KBM-7 (cell line): Measurements from ENCODE around the gene SERPINA10.

Experiments
- DNase-seq: peaks from one replicate; pipeline ENCODE4 v3.0.0-alpha.2; 2015
- in situ Hi-C: fragments of 300-500 bp; cut with MboI; formaldehyde crosslinking; loops from 2 replicates; pipeline ENCODE4 v1.14.3; 2020; ENCODE audit warnings: low sequenced_read_pairs, low pct_unique_long_range_greater_than_20kb, mixed read lengths

SERPINA10 gene

GRCh38 chr14:94292872-94293577, at the start of gene SERPINA10:
TSS of gene SERPINA10 (minus strand) at chr14:94293268. CDS start at chr14:94290593, 2,675 bp downstream.
- in situ Hi-C loops: no loop called here
- DNase-seq: no peak

GRCh38 chr14:94342334-94342934, 49.4 kb upstream of the SERPINA10 start:
- no peak for DNase-seq
- in situ Hi-C loops: no loop called here

- in situ Hi-C loops: no loop called here
- no peak for DNase-seq
These were observed 48.7 kb upstream of the SERPINA10 start for GRCh38 chr14:94341656-94342333.

GRCh38 chr14:94340533-94340932, 47.5 kb upstream of the SERPINA10 start:
- no peak for DNase-seq
- in situ Hi-C loops: no loop called here

GRCh38 chr14:94338023-94338422, 45.0 kb upstream of the SERPINA10 start:
- in situ Hi-C loops: no loop called here
- DNase-seq: no peak

GRCh38 chr14:94337274-94337673, 44.2 kb upstream of the SERPINA10 start:
- in situ Hi-C loops: no loop called here
- no peak for DNase-seq

GRCh38 chr14:94334872-94335271, 41.8 kb upstream of the SERPINA10 start:
- DNase-seq: no peak
- in situ Hi-C loops: no loop called here

GRCh38 chr14:94332587-94332986, 39.5 kb upstream of the SERPINA10 start:
- no peak for DNase-seq
- in situ Hi-C loops: no loop called here

- in situ Hi-C loops: no loop called here
These were observed 39.1 kb upstream of the SERPINA10 start for GRCh38 chr14:94332063-94332583.

GRCh38 chr14:94331462-94331861, 38.4 kb upstream of the SERPINA10 start:
- in situ Hi-C loops: no loop called here

More at GRCh38 chr14:94332063-94332583, 39.1 kb upstream of the SERPINA10 start:
- DNase-seq: no peak

GRCh38 chr14:94330857-94331256, 37.8 kb upstream of the SERPINA10 start:
- in situ Hi-C loops: no loop called here
- DNase-seq: no peak

More at GRCh38 chr14:94331462-94331861, 38.4 kb upstream of the SERPINA10 start:
- DNase-seq: no peak

- in situ Hi-C loops: no loop called here
These were observed 37.4 kb upstream of the SERPINA10 start for GRCh38 chr14:94330432-94330831.

GRCh38 chr14:94329857-94330256, 36.8 kb upstream of the SERPINA10 start:
- in situ Hi-C loops: no loop called here
- DNase-seq: no peak

More at GRCh38 chr14:94330432-94330831, 37.4 kb upstream of the SERPINA10 start:
- DNase-seq: no peak

- in situ Hi-C loops: no loop called here
- no peak for DNase-seq
These were observed 35.1 kb upstream of the SERPINA10 start for GRCh38 chr14:94328196-94328595.

- in situ Hi-C loops: no loop called here
- no peak for DNase-seq
These were observed 29.8 kb upstream of the SERPINA10 start, which contains the start of gene SERPINA6 for GRCh38 chr14:94322648-94323570. TSS of gene SERPINA6 (minus strand) at chr14:94323336. CDS start at chr14:94314648, 8,688 bp downstream.

- in situ Hi-C loops: no loop called here
- no peak for DNase-seq
These were observed 28.6 kb upstream of the SERPINA10 start for GRCh38 chr14:94321421-94322271.

- in situ Hi-C loops: no loop called here
- no peak for DNase-seq
These were observed 27.2 kb upstream of the SERPINA10 start for GRCh38 chr14:94320243-94320642.

- in situ Hi-C loops: no loop called here
- DNase-seq: no peak
These were observed 24.2 kb upstream of the SERPINA10 start for GRCh38 chr14:94317259-94317658.
